H9 (cell line): ENCODE results near the gene UFC1. TPM values are rescaled to one million over a fixed set of nuclear protein-coding genes. Genes with fewer than 3 reads are reported as not detected.
A peak's percentile ranks its signal among the peaks of the same experiment; 100 is the strongest.

Experiments used
- DNase-seq: peaks from one replicate; pipeline ENCODE4 v3.0.0-alpha.2; 2017
- H2AFZ ChIP-seq: one replicate; pipeline ENCODE4 v1.6.1; 2013; ENCODE audit warnings: mild to moderate bottlenecking, low read length, control low read depth, moderate library complexity
- H2AK5ac ChIP-seq: 2 replicates; pipeline ENCODE4 v1.6.1; 2013; ENCODE audit warnings: low read length, control low read depth, mixed read lengths; ENCODE audit not compliant: insufficient read length
- H2BK120ac ChIP-seq: one replicate; pipeline ENCODE4 v1.6.1; 2013; ENCODE audit warnings: low read depth, mild to moderate bottlenecking, low read length, control low read depth, inconsistent platforms; ENCODE audit not compliant: poor library complexity, severe bottlenecking
- H2BK12ac ChIP-seq: 2 replicates; pipeline ENCODE4 v1.6.1; 2013; ENCODE audit warnings: low read length, control low read depth, mixed read lengths, low read depth; ENCODE audit not compliant: insufficient read length
- H2BK15ac ChIP-seq: 2 replicates; pipeline ENCODE4 v1.6.1; 2013; ENCODE audit warnings: low read depth, low read length, control low read depth
- H2BK20ac ChIP-seq: one replicate; pipeline ENCODE4 v1.6.1; 2013; ENCODE audit warnings: low read depth, mild to moderate bottlenecking, low read length, control low read depth, inconsistent platforms; ENCODE audit not compliant: poor library complexity, severe bottlenecking
- H2BK5ac ChIP-seq: 2 replicates; pipeline ENCODE4 v1.6.1; 2013; ENCODE audit warnings: low read length, control low read depth, mixed read lengths; ENCODE audit not compliant: insufficient read length
- H3K14ac ChIP-seq: 2 replicates; pipeline ENCODE4 v1.6.1; 2013; ENCODE audit warnings: low read length, control low read depth; ENCODE audit not compliant: insufficient read depth
- H3K18ac ChIP-seq: 2 replicates; pipeline ENCODE4 v1.6.1; 2013; ENCODE audit warnings: low read depth, mild to moderate bottlenecking, mixed read lengths, low read length, control low read depth; ENCODE audit not compliant: insufficient read length
- H3K23ac ChIP-seq: 2 replicates; pipeline ENCODE4 v1.6.1; 2013; ENCODE audit warnings: low read length, control low read depth, mixed read lengths, low read depth; ENCODE audit not compliant: insufficient read length
- H3K23me2 ChIP-seq: 2 replicates; pipeline ENCODE4 v1.6.1; 2013; ENCODE audit warnings: low read depth, mild to moderate bottlenecking, mixed read lengths, low read length, control low read depth; ENCODE audit not compliant: insufficient read length, poor library complexity, severe bottlenecking
- H3K27ac ChIP-seq: 2 replicates; pipeline ENCODE4 v1.5.1; 2013; ENCODE audit warnings: low read length, control low read depth, mixed read lengths, low read depth; ENCODE audit not compliant: insufficient read length
- H3K27me3 ChIP-seq: 2 replicates; pipeline ENCODE4 v1.6.1; 2013; ENCODE audit warnings: low read length, control low read depth, inconsistent platforms; ENCODE audit not compliant: insufficient read depth
- H3K4ac ChIP-seq: 2 replicates; pipeline ENCODE4 v1.6.1; 2013; ENCODE audit warnings: low read depth, mild to moderate bottlenecking, control low read depth, inconsistent platforms, low read length, moderate library complexity
- H3K4me1 ChIP-seq: 2 replicates; pipeline ENCODE4 v1.6.1; 2013; ENCODE audit warnings: low read length, control low read depth, inconsistent platforms; ENCODE audit not compliant: insufficient read depth
- H3K4me2 ChIP-seq: 2 replicates; pipeline ENCODE4 v1.6.1; 2013; ENCODE audit warnings: low read length, control low read depth, mixed read lengths; ENCODE audit not compliant: insufficient read length, insufficient read depth
- H3K56ac ChIP-seq: 2 replicates; pipeline ENCODE4 v1.6.1; 2013; ENCODE audit warnings: low read depth, mild to moderate bottlenecking, mixed read lengths, low read length, control low read depth; ENCODE audit not compliant: insufficient read length
- H3K79me1 ChIP-seq: 2 replicates; pipeline ENCODE4 v1.6.1; 2013; ENCODE audit warnings: low read depth, mild to moderate bottlenecking, moderate library complexity, low read length, control low read depth, inconsistent platforms; ENCODE audit not compliant: insufficient read depth, poor library complexity, severe bottlenecking
- H3K79me2 ChIP-seq: 2 replicates; pipeline ENCODE4 v1.6.1; 2013; ENCODE audit warnings: low read length, control low read depth, inconsistent platforms; ENCODE audit not compliant: insufficient read depth
- H3K9ac ChIP-seq: 2 replicates; pipeline ENCODE4 v1.6.1; 2013; ENCODE audit warnings: low read length, control low read depth, mixed read lengths; ENCODE audit not compliant: insufficient read length; ENCODE audit errors: extremely low read depth
- H3K9me3 ChIP-seq: one replicate; pipeline ENCODE4 v1.6.1; 2013; ENCODE audit warnings: low read depth, low read length, inconsistent platforms; ENCODE audit not compliant: control insufficient read depth
- H3T11ph ChIP-seq: one replicate; pipeline ENCODE4 v1.6.1; 2013; ENCODE audit warnings: mild to moderate bottlenecking, low read length, control low read depth, inconsistent platforms
- H4K20me1 ChIP-seq: one replicate; pipeline ENCODE4 v1.6.1; 2013; ENCODE audit not compliant: control insufficient read depth, insufficient read length, insufficient read depth
- H4K5ac ChIP-seq: 2 replicates; pipeline ENCODE4 v1.6.1; 2013; ENCODE audit warnings: low read depth, mild to moderate bottlenecking, mixed read lengths, low read length, control low read depth; ENCODE audit not compliant: insufficient read length
- H4K8ac ChIP-seq: replicated peaks from 2 replicates; pipeline ENCODE4 v1.6.1; 2013; ENCODE audit warnings: low read length, control low read depth, mixed read lengths, low read depth; ENCODE audit not compliant: insufficient read length
- H4K91ac ChIP-seq: 2 replicates; pipeline ENCODE4 v1.6.1; 2013; ENCODE audit warnings: low read depth, mild to moderate bottlenecking, moderate library complexity, mixed read lengths, low read length, control low read depth; ENCODE audit not compliant: insufficient read length
- H3K27ac Mint-ChIP-seq, 3 experiments: 2 replicates in 2 of 3; 3 replicates in 1 of 3; pipeline ENCODE4 v1.8.0; 2020 to 2021; ENCODE audit warnings: mixed read lengths in 3 of 3, mild to moderate bottlenecking in 1 of 3, moderate library complexity in 1 of 3
- H3K27me3 Mint-ChIP-seq: 2 replicates; pipeline ENCODE4 v1.8.0; 2021; ENCODE audit warnings: low read depth, mild to moderate bottlenecking, moderate library complexity, mixed read lengths
- H3K36me3 Mint-ChIP-seq, 3 experiments: 2 replicates in 2 of 3; 3 replicates in 1 of 3; pipeline ENCODE4 v1.8.0; 2020 to 2021; ENCODE audit warnings: low read depth in 3 of 3, mixed read lengths in 3 of 3; ENCODE audit not compliant: insufficient read depth in 1 of 3
- H3K4me1 Mint-ChIP-seq, 2 experiments: 2 replicates each; pipeline ENCODE4 v1.8.0; 2020; ENCODE audit warnings: mixed read lengths in 2 of 2
- H3K4me3 Mint-ChIP-seq, 2 experiments: 2 replicates in 1 of 2; 3 replicates in 1 of 2; pipeline ENCODE4 v1.8.0; 2020 to 2021; ENCODE audit warnings: mild to moderate bottlenecking in 2 of 2, mixed read lengths in 2 of 2, moderate library complexity in 1 of 2
- H3K9me3 Mint-ChIP-seq, 2 experiments: 2 replicates in 1 of 2; 3 replicates in 1 of 2; pipeline ENCODE4 v1.8.0; 2020; ENCODE audit warnings: mild to moderate bottlenecking in 2 of 2, mixed read lengths in 2 of 2, moderate library complexity in 1 of 2
- WGBS: extraction: QIAGEN DNeasy Blood & Tissue Kit; methylation state at CpG from one replicate; pipeline ENCODE4 v1.1.7; 2013; ENCODE audit warnings: missing lambda C conversion rate, low lambda C conversion rate, mixed read lengths; ENCODE audit not compliant: insufficient read length; ENCODE audit errors: extremely low coverage; 5-methylcytosine and 5-hydroxymethylcytosine counted together
- total RNA-seq: library from RNA; stranded (reverse); gene quantifications from 2 replicates; pipeline ENCODE4 v1.2.1, GENCODE V29; 2021
- TF ChIP-seq, protein P1 (sequence below): fragments of 200-600 bp; sonication (generic); conservative IDR thresholded peaks from 3 replicates; pipeline ENCODE4 v1.8.0; 2021; ENCODE audit warnings: antibody characterized with exemption, mild to moderate bottlenecking

The UFC1 gene
- total RNA-seq, 1 experiment from 2014 or later, result 93.4 TPM

DNA sequence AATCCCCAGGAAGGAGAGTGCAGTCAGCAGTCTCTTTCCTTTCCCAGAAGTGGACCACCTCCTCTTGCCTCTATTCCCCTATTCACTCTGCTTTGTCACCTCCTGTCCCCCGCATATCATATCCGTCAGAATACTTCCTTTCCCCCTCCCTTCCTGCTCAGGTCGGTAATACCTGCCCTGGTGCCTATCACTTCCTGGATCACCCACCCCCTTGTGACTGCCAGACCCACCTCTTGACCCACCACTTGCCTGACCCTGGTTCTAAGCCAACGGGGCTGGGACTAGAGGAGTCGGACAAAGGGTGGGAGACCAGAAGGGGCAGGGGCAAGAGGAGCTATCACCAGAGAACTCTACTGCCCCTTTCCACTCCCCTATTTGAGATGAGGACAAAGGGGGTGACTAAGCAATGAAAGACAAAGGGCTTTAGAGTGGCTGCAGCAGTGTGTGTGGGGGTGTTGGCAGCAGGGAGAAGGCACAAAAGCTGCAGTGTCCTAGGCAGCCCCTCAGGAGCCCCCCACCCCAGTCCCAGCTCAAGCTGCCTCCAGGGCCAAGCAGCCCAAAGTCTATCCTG lies 46.7 kb downstream of the UFC1 start:
- Histone ChIP-seq H2BK15ac (no peak overlapping the region), H4K91ac (peak overlapping the region; percentile 87), H3K23me2 (peaks cover 7% of the 10 kb centered on the region), H3T11ph (no peak overlapping the region), H3K4ac (peak overlapping the region; percentile 2; the same call in 1 of the 2 replicates), H2BK5ac (no peak overlapping the region), H3K56ac (no peak overlapping the region), H2AFZ (no peak overlapping the region), H3K9ac (no peak overlapping the region), H4K20me1 (no peaks in the 10 kb centered on the region), H3K4me1 (peaks cover 24% of the 10 kb centered on the region), H3K79me1 (no peaks in the 10 kb centered on the region), H2BK12ac (peak overlapping the region; percentile 59), H3K27me3 (no peaks in the 10 kb centered on the region; the same call in 1 of the 2 replicates), H2AK5ac (no peak overlapping the region), H4K8ac (no peak overlapping the region), H3K14ac (peak overlapping the region; percentile 36), H3K4me2 (peak overlapping the region; percentile 12), H3K18ac (peak overlapping the region; percentile 85), H4K5ac (peak overlapping the region; percentile 45), H2BK120ac (peak overlapping the region; percentile 57), H2BK20ac (no peak overlapping the region), H3K79me2 (no peaks in the 10 kb centered on the region), H3K9me3 (no peaks in the 10 kb centered on the region), H3K23ac (no peak overlapping the region), H3K27ac (peak overlapping the region; percentile 72)
- Mint-ChIP-seq H3K4me1 (peaks cover 57 to 68% of the 10 kb centered on the region in 2 experiments), H3K27ac (peak overlapping the region; percentile 91 to 99 (median 99)), H3K4me3 (peak overlapping the region; percentile 31 to 91; a peak in 4 of 5 replicates), H3K27me3 (no peaks in the 10 kb centered on the region), H3K36me3 (peaks cover 12 to 26% (median 18%) of the 10 kb centered on the region in 3 experiments; a peak in 6 of 7 replicates), H3K9me3 (no peaks in the 10 kb centered on the region; a peak in 1 of 5 replicates)
- WGBS, result no CpG with 5 or more reads among the region's 5 CpGs
- DNase-seq, result peak; percentile 50
- TF ChIP-seq, protein P1, sequence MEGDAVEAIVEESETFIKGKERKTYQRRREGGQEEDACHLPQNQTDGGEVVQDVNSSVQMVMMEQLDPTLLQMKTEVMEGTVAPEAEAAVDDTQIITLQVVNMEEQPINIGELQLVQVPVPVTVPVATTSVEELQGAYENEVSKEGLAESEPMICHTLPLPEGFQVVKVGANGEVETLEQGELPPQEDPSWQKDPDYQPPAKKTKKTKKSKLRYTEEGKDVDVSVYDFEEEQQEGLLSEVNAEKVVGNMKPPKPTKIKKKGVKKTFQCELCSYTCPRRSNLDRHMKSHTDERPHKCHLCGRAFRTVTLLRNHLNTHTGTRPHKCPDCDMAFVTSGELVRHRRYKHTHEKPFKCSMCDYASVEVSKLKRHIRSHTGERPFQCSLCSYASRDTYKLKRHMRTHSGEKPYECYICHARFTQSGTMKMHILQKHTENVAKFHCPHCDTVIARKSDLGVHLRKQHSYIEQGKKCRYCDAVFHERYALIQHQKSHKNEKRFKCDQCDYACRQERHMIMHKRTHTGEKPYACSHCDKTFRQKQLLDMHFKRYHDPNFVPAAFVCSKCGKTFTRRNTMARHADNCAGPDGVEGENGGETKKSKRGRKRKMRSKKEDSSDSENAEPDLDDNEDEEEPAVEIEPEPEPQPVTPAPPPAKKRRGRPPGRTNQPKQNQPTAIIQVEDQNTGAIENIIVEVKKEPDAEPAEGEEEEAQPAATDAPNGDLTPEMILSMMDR, result no peak
